ENCODE data around the gene BICRAL. TPM values are rescaled to one million over a fixed set of nuclear protein-coding genes. Genes with fewer than 3 reads are reported as not detected.
"Not testable (repeated sequence)": the region's sequence is repeated elsewhere in the genome, so short reads cannot be mapped to it uniquely, and the experiment has no call there.

Gene BICRAL
- polyA plus RNA-seq, 1 of the 3 experiments (the other 2 are of a cell fraction), result 5.1 TPM

GRCh38 chr6:42879372-42880239 lies 97.8 kb downstream of the BICRAL start, which contains the start of gene RPL7L1 (continued):
- TF ChIP-seq YY1 (IDR thresholded peaks at IDR 0.05; ENCODE audit: low read depth) (peak; percentile 93), EP300 (IDR thresholded peaks at IDR 0.05; ENCODE audit: borderline replicate concordance in 1 of 2, low read depth in 1 of 2, low read length in 1 of 2) (peak in 1 of 2 experiments; percentile 7; a peak in 1 of 4 replicates), FOXM1 (IDR thresholded peaks at IDR 0.05; ENCODE audit: low read depth) (no peak), USF1 (IDR thresholded peaks at IDR 0.05; ENCODE audit: borderline replicate concordance, low read depth) (peak; percentile 75; the same call in 1 of the 2 replicates), GATA2 (CRISPR knock-in tag; IDR thresholded peaks at IDR 0.05) (no peak)

- H3K79me2 ChIP-seq (ENCODE audit: insufficient read depth), result peaks cover 47% of the 10 kb centered on the region
- peak overlapping the region; percentile 81 for H3K4me2 ChIP-seq
- peak overlapping the region; percentile 89 to 94 for H3K27ac ChIP-seq (ENCODE audit: low read depth in 2 of 2, low read length in 1 of 2)
- 4% methylated on average over 25 of the region's 25 CpGs for WGBS (ENCODE audit: low lambda C conversion rate)
- peaks cover 11% of the 10 kb centered on the region for H3F3A ChIP-seq (replicated peaks; ENCODE audit: insufficient read depth)
- peak overlapping the region; percentile 89; the same call in 1 of the 2 replicates for H2AFZ ChIP-seq (ENCODE audit: low read depth)
- not testable (repeated sequence) for H3K9me3 ChIP-seq; H3K27me3 ChIP-seq (ENCODE audit: insufficient read depth); H3K4me1 ChIP-seq (ENCODE audit: control insufficient read depth in 1 of 2, insufficient read depth in 2 of 2, low read depth in 1 of 2, low read length in 1 of 2); DNase-seq; H3K9me2 ChIP-seq; H4K20me1 ChIP-seq (ENCODE audit: insufficient read depth)
- ChIA-PET POLR2A (interaction anchor here (1.1 to 2.7 kb wide), 6 partner anchors 10 to 316 kb away, joined by 4 to 18 read pairs (median 7); partner anchors contain the start of genes BICRAL, TBCC and UBR2), CTCF (interaction anchor here (0.6 to 4.9 kb wide), 6 partner anchors 9 to 217 kb away, joined by 3 to 68 read pairs (median 3); no protein-coding TSS in a partner anchor)
- peak overlapping the region; percentile 93 for H3K9ac ChIP-seq
- peak overlapping the region; percentile 74 to 87 for H3K4me3 ChIP-seq (ENCODE audit: low read depth in 2 of 2, low read length in 1 of 2)
- H3K36me3 ChIP-seq (replicated peaks in 1 of 2; ENCODE audit: control insufficient read depth in 1 of 2, insufficient read depth in 2 of 2, low read length in 1 of 2), result peaks cover 24 to 44% of the 10 kb centered on the region in 2 experiments
Observed at GRCh38 chr6:42880240-42880817, 98.5 kb downstream of the BICRAL start.

- ChIA-PET CTCF (interaction anchor here (0.6 to 1.3 kb wide), 2 partner anchors 9 to 155 kb away, joined by 3 read pairs; no protein-coding TSS in a partner anchor), POLR2A (interaction anchor here (0.9 to 2.7 kb wide), 3 partner anchors 9 to 219 kb away, joined by 3 to 18 read pairs (median 4); a partner anchor contains a TSS)
- H3K9me3 ChIP-seq; H2AFZ ChIP-seq (ENCODE audit: low read depth); H3K4me1 ChIP-seq (ENCODE audit: control insufficient read depth in 1 of 2, insufficient read depth in 2 of 2, low read depth in 1 of 2, low read length in 1 of 2); DNase-seq; H3K27me3 ChIP-seq (ENCODE audit: insufficient read depth); H3K9me2 ChIP-seq; H4K20me1 ChIP-seq (ENCODE audit: insufficient read depth): not testable (repeated sequence)
- peak overlapping the region; percentile 93 for H3K9ac ChIP-seq
- H3K27ac ChIP-seq (ENCODE audit: low read depth in 2 of 2, low read length in 1 of 2), result peak overlapping the region in 1 of 2 experiments; percentile 89; a peak in 1 of 4 replicates
- H3F3A ChIP-seq (replicated peaks; ENCODE audit: insufficient read depth), result peaks cover 16% of the 10 kb centered on the region
- H3K4me2 ChIP-seq, result peak overlapping the region; percentile 81
- 81% methylated on average over 12 of the region's 12 CpGs for whole genome bisulfite sequencing (ENCODE audit: low lambda C conversion rate)
- peaks cover 52% of the 10 kb centered on the region for H3K79me2 ChIP-seq (ENCODE audit: insufficient read depth)
- peak overlapping the region; percentile 74 to 87 for H3K4me3 ChIP-seq (ENCODE audit: low read depth in 2 of 2, low read length in 1 of 2)
- peaks cover 29 to 48% of the 10 kb centered on the region in 2 experiments for H3K36me3 ChIP-seq (replicated peaks in 1 of 2; ENCODE audit: control insufficient read depth in 1 of 2, insufficient read depth in 2 of 2, low read length in 1 of 2)
Observed at GRCh38 chr6:42880871-42881270, 99.0 kb downstream of the BICRAL start.
